Measurements from ENCODE around the gene SRRD.

DNA sequence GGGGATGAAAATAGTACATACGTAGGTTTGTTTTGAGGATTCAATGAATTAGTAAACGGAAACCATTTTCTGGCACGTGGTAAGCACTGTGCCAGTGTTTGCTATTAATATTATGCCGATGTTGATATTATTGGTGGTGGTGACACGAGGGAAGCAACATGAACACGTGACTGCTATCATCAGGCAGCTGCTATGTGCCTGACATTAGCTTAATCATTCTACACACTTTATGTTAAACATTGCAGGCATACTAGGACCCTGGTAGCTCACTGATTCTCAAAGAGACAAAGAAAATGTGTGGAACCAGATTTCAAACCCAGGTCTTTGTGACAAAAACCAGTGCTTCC, 656 bp downstream of the SRRD start:
- TF ChIP-seq, protein P1, sequence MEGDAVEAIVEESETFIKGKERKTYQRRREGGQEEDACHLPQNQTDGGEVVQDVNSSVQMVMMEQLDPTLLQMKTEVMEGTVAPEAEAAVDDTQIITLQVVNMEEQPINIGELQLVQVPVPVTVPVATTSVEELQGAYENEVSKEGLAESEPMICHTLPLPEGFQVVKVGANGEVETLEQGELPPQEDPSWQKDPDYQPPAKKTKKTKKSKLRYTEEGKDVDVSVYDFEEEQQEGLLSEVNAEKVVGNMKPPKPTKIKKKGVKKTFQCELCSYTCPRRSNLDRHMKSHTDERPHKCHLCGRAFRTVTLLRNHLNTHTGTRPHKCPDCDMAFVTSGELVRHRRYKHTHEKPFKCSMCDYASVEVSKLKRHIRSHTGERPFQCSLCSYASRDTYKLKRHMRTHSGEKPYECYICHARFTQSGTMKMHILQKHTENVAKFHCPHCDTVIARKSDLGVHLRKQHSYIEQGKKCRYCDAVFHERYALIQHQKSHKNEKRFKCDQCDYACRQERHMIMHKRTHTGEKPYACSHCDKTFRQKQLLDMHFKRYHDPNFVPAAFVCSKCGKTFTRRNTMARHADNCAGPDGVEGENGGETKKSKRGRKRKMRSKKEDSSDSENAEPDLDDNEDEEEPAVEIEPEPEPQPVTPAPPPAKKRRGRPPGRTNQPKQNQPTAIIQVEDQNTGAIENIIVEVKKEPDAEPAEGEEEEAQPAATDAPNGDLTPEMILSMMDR (IDR thresholded peaks at IDR 0.05): no peak
- TF ChIP-seq POLR2AphosphoS5 (IDR thresholded peaks at IDR 0.05): no peak

Data from suprapubic skin (tissue), 3 donors.